Stimulated activated CD4-positive, alpha-beta T cell treated with anti-CD3 and anti-CD28 coated beads, Interleukin-4, amount 100 ng/mL, for 48 hours (primary cell): ENCODE data around the gene ADD2.
"Not testable (repeated sequence)": the region's sequence is repeated elsewhere in the genome, so short reads cannot be mapped to it uniquely, and the experiment has no call there.

Experiments used
- DNase-seq, 2 donors: peaks; one replicate each; pipeline ENCODE4 v3.0.0-alpha.2; 2020; ENCODE audit warnings: low read depth in 2 of 2

Gene ADD2, protein sequence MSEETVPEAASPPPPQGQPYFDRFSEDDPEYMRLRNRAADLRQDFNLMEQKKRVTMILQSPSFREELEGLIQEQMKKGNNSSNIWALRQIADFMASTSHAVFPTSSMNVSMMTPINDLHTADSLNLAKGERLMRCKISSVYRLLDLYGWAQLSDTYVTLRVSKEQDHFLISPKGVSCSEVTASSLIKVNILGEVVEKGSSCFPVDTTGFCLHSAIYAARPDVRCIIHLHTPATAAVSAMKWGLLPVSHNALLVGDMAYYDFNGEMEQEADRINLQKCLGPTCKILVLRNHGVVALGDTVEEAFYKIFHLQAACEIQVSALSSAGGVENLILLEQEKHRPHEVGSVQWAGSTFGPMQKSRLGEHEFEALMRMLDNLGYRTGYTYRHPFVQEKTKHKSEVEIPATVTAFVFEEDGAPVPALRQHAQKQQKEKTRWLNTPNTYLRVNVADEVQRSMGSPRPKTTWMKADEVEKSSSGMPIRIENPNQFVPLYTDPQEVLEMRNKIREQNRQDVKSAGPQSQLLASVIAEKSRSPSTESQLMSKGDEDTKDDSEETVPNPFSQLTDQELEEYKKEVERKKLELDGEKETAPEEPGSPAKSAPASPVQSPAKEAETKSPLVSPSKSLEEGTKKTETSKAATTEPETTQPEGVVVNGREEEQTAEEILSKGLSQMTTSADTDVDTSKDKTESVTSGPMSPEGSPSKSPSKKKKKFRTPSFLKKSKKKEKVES

DNA sequence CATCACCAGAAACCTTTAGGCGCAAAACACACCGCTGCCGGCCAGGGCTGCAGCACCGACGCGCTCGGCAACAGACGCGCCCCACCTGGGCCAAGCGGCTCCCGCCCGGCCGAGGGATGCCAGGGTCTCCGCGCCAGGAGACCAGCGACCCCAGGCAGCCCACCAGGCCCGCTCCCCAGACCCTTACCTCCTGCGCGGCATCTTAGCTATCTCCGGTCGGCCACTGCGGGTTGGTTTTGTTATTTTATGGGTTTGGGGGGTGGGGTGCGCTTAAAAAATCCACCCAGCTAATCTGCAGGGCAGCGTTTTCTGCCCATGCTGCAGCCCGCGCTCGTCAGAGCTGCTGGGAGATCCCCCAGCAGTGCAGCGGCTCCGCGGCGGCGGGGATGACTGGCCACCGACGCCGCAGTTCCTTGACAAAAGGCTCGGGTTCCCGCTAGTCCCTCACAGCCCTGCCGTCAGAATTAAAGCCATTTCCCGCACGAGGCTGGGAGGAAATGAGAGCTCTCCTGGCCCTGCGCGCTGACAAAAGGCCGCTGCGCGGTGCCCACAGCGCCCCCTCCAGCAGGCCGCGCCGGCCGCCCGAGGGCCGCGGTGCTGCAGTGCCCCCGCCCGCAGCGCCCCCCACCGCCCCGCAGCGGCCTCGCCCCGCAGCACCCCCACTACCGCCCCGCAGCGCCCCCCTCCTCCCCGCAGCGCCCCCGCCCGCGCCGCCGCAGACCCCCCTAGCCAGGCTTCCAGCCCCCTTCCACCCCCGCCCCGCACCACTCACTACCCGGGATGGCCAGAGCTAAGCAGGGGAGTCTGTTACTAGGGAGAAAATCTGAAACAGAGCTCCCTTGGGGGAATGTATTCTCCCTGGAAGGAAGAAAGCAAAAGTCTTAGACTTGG, at the start of gene ADD2:
ADD2 (minus strand) TSS at position 502 of the 891 bp plus-strand sequence. CDS start 61,792 bp downstream, outside the sequence.
- DNase-seq, result peak; percentile 27 to 52

DNA sequence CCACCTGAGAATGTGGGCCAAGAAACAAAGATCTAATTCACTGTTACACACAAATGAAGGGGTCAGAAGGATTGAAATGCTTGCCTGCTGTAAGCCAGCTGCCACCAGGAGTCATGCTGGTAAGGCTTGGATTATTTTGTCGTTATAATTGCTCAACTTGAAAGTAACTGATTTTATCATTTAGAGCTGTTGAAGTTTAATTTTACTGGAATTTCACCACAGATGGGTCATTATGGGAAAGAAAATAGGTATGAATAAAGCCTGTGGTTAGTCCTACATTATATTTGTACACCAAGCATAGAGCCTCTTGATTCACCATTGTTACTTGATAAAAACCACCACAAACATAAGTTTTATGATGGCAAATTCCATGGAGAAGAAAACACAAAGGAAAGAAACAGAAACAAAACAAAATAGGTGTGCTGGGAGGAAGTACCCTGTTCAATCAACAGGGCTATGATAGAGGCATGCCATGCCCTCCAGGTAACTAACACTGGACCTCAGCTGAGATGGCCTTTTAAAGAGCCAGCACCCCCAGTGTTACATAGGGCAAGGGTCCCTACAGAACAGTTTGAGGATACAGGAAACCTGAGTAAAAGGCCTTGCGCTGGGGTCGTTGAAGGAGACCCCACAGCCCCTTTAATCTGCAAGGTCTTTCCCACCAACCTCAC, 49.4 kb upstream of the ADD2 start:
- DNase-seq, result no peak

DNA sequence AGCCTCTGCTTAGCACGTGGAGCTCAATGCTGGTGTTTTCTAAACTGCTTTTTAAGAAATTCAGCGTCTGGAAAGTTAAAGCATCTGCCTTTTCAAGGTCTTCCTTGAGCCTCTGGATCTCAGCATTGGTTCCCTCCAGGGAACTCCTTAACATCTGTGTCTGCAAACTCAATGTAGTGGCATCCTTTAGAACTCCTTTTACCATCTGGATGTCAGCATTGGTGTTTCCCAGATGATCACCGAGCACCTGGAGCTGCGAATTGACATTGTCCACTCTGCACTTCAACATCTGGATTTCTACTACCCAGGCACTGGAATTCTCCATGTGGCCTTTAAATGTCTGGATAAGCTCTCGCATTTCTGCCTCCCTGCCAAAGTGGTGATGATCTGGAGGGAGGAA, 48.7 kb upstream of the ADD2 start:
- DNase-seq, result no peak

DNA sequence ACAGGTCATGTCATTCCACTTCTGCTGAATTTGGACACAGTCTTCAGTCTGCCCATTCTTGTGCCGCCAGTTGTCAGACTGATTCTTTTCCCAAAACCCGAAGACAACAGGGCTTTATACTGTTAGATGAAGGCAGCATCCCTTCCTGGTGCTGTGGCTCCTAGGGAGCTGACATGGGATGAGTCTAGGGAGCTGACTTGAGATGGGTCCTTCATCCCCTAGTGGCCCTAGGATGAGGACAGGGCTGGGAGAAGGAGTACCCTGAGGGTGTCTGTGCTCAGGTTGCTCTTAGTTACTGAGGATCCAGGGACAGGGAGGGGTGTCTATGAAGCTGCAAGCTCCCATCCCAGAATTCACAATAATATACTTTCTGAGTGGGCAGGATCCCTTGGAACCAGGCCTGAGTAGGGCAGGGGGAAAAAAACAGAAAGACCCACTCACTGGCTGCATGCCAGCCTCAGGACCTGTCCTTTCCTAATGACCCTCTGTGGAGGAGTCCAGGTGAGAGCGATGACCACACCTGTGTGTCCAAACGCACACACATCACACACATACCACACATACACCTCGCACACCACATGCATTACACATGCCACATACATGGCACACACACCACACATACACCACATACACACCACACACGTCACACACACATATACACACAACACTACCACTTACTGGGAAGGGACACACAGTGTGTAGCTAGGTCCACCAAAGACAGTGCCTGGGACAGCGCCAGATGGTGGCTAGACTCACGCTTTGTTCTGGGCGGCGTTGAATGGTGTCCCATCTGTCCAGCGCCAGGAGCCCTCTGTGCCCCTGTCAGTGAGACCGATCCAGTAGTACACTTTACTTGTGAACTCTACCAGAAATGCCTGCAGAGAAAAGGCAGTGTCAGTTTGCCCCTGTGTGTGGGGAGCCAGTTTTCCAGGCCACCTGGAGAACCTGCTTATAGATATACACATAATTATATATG, 41.3 kb upstream of the ADD2 start:
- no peak for DNase-seq

DNA sequence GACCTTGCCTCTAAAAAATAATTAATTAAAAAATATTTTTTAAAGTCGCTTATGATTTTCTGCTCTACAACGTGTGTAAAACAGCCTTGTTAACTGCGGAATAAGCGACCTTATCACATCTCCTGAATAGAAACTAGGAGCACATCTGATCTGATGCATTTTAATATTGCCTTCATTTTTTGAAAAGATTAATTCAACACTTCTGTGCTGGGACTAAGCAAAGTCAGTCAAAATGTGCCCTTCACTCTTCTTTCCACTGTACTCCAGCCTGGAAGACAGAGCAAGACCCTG, 39.8 kb upstream of the ADD2 start:
- DNase-seq, result no peak

DNA sequence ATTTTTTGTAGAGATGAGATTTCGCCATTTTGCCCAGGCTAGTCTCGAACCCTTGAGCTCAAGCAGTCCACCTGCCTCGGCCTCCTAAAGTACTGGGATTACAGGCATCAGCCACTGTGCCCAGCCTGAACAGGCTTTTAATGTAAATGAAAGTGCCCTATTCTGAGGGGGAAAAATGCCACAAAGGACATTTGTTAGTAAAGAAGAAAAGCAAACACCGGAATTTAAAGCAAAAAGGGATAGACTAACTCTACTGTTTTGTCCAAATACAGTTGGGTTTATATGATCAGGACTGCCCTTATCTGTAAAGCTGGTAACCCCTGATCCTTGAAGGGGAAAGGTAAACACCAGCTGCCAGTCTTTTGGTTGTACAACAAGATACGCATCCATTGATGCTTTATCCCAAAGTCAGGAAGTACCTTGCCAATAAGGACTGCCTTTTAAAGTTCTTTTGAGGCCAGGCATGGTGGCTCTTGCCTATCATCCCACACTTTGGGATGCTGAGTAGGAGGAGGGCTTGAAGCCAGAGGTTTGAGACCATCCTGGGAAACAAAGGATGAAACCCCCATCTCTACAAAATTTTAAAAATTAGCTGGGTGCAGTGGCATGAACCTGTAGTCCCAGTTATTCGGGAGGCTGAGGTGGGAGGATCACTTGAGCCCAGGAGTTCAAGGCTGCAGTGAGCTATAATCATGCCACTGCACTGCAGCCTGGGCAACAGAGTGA, 39.3 kb upstream of the ADD2 start:
- DNase-seq, result no peak

DNA sequence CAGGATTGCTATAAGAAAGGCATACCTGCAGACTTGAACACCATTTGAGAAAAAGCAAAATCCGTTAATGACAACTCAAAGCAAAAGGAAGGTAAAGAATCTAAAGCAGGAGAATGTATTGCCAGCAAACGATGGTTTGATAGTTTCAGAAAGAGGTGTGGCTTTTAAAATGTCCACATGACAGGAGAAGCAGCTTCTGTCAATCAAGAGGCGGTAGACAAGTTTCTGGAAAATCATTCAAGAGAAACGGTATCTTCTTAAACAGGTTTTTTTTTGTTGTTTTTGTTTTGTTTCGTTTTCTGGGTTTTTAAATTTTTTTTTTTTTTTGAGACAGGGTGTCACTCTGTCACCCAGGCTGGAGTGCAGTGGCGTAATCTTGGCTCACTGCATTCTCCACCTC, 38.6 kb upstream of the ADD2 start:
- no peak for DNase-seq

DNA sequence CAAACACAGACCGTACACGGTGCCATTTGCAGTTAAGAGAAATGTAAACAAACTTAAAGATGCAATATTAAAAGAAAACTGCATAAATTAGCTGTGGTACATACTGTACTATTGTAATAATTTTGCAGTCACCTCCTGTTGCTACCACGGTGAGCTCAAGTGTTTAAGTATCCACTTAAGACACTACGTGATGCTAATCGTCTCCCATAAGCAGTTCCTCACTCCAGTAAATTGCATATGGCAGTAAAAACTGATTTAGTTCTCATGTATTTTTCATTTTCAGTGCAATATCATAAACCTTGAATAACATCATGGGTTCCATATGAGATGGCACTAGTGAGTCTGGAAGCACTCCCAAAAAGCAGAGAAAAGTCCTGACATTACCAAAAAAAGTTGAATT, 38.0 kb upstream of the ADD2 start:
- DNase-seq, result no peak

DNA sequence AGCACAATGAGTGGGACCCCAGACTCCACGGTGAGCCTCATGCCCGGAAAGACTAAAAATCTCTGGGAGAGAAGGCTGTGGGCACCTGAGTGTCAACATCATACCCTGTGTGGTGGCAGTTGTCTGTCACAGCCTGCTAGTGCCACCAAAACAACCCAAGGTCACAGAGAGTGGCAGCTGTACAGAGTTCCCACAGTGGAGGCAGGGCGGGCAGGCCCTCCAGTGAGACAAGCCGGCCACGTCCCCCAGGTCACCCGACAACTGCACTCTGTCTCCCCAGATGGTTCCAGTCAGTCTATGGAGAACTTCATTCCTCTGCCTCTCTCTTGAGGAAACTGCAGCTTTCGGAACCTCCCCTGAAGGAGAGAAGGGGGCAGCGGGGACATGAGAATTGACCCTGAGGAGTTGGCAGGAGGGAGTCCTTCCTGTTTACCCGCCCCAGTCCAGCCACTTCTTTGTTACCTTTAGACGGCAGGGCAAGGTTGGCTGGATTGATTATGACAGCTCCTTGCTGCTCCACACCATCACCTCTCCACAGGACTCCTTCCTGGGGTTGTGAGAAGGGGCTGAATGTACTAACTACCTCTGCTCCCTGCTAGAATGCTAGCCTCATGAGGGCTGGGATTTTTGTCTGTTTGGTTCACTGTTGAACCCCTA, 33.7 kb upstream of the ADD2 start:
- no peak for DNase-seq

DNA sequence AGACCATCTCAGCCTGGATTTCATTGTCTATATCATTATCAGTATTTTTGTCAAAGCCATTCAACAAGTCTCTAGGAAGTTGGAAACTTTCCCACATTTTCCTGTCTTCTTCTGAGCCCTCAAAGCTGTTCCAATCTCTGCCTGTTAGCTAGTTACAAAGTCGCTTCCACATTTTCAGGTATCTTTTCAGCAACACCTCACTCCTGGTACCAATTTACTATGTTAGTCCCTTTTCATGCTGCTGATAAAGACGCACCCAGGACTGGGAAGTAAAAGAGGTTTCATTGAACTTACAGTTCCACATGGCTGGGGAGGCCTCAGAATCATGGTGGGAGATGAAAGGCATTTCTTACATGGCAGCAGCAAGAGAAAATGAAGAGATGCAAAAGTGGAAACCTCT, 31.7 kb upstream of the ADD2 start:
- no peak for DNase-seq

DNA sequence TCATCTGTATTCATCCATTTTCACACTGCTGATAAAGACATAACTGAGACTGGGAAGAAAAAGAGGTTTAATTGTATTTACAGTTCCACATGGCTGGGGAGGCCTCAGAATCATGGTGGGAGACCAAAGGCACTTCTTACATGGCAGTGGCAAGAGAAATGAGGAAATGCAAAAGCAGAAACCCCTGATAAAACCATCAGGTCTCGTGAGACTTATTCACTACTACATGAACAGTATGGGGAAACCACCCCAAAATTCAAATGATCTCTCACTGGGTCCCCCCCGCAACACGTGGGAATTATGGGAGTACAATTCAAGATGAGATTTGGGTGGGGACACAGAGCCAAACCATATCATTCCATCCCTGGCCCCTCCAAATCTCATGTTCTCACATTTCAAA, 30.0 kb upstream of the ADD2 start:
- not testable (repeated sequence) for DNase-seq

DNA sequence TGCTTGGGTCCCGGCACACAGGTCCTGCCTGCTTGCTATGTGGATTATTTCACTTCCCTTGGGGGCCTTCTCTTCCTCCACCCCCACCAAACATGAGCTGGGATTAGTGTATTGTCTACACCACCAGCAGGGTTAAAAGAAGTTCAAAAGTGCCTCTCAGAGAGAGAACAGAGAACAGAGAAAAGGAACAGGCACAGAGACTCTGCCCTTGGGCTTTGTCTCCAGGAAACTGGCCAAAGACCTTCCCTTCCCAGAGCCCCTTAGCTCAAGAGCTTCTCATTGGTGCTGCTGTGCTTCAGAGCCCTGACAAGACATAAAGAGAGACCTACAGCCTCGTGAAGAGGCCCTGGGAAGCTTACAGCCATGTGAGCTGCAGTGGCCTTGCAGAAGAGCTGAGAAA, 29.5 kb upstream of the ADD2 start:
- no peak for DNase-seq

DNA sequence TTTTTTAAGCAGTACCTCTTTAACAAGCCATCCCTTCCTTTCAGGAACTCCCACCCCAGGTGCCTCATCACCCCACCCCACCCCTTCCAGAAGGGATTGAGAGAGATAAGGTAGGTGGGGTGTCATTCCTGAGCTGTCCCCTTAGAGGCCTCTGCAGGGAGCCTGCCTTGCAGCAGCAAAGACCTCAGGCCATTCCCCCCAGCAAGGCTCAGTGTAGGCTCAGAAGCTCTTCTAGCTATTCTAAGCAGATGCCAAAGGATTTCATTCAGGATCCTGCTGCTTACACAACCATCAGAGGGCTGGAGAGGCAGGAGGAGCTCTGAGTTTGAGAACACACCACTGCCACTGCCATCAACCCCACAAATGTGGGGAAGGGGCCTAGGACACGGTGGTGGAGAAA, 28.3 kb upstream of the ADD2 start:
- DNase-seq, result no peak

DNA sequence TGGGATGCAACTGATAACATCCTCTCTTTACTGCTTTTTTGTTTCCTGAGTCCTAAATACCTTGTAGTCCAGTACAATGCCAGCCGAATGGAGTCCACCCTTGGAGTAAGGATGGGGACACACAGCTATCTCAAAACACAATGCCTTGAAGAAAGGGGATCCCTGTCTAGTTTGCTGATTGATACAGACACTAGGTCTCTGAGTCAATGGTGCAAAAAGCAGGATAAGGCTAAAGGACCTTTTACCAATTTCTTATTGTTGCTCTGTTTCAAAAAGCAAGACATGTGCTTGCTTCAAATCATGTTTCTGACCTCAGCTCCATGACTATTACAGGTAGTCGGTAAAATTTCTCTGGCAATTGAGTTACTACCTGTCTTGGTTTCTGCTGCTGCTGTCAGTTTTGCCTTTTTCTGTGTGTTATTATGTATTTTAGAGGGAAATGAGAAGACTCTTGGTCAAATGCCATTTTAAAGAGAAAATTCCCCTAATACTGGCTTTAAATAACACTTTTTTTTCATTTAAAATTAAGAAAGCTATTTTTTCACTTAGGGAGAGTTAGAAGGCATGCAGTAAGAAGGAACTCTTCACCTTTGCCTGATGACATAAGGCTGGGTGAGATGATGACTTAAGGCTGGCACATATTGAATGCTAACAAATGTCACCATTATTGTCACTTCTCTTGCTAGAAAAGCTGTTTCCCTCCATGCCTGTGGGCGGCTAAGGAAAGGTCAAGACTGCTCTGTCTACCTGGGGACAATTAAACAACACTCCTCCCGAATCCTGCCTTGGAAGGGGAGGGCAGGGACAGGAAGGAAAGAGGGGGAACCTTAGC, 27.4 kb upstream of the ADD2 start:
- no peak for DNase-seq

DNA sequence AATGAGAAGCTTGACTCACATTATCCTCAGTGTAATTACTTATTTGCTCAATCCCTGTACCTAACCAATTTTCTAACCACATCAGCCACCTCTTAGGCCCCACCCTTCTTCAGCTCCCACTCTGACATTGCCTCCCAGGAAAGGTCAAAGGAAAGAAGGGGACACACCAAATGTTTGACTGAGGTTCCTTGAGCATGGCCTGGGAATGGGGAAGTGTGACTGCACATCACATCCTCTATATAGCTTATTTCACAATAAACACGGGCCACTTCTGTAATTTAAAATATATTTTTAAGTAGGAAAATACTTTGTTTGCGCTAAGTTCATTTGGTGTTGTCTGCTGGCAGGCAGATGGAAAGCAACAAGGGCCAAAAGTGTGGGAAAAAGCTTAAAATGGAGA, 25.4 kb upstream of the ADD2 start:
- no peak for DNase-seq

DNA sequence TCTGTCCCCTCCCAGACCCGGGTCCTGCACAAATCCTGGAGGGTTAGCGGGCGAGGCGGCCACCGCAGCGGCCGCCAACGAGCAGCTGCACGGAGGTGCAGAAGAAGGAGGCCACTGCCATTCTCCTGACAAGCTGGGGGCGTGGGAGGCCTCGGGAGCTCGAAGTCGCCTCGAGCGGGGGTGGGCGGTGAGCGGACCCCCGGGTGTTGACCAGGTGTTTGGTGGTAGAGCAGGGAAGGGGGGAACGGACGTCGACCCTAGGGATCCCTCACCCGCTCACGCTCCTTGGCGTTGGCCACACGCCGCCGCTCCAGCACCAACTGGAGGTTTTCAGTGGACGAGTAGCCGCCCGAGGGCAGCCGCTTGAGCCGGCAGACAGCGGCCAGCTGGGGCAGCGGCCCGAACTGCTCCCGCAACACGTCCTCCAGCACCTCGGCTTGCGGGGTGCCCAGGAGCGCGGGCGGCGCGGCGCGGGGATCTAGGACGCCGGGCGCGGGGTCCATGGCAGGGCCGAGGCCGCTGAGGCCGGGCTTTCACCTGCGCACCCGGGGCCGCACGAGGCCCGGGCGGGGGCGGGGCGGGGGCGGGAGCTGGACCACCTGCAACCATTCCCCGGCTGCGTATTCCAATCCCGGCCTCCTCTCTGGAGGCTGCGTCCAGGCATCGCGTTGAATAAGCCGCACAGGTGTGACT, 22.3 kb upstream of the ADD2 start, which contains the start of gene FIGLA:
FIGLA (minus strand) TSS at position 508 of the 693 bp plus-strand sequence; CDS start at position 503, 5 bp downstream.
- DNase-seq, result no peak

DNA sequence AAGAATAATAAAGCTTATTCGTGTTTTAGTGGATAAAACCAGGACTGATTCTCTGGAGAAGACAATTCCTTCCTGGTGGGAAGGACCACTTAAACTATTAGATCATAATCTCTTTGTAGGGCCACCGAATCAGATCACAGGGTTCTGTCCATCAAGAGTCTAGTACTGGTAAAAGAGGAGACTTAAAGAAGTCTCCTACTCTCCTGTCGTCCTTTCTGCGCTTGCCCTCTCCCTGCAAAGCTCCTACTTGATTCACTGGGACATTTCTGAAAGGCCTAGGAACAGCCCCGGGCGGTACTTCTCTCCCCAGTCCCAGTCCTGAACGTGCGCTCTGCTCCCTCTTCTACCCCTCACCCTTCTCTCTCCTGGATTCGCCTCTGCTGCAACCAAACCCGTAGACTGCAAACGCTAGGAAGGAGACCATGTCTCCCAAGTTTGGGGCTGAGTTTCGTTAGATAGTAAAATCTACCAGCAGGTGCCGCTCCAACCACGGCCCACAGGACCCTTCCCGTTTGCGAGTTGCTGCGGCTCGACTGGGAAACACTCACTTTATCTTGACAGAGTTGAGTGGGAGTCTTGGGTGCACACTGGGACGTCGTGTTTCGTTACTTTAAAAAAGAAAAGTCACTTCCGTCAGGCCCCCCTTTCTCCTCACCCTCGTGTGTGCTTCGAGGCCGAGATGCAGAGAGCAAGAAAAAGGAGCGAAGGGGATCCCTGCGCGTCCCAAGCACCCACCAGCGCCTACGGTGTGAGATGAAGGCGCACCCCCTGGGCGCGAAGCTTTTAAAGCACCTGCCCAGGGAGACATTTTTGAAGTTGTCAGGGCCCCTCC, 21.5 kb upstream of the ADD2 start:
- DNase-seq, result peak; percentile 60 to 67
